ENCODE measurements around the gene SMARCA4.
A peak's percentile ranks its signal among the peaks of the same experiment; 100 is the strongest.
"Not testable (repeated sequence)": the region's sequence is repeated elsewhere in the genome, so short reads cannot be mapped to it uniquely, and the experiment has no call there.

SMARCA4 gene

GRCh38 chr19:10936661-10937084 lies 24.2 kb upstream of the SMARCA4 start:
- Histone ChIP-seq H3K27me3 (ENCODE audit: insufficient read depth, low read length) (no peaks in the 10 kb centered on the region), H3K9me3 (ENCODE audit: insufficient read depth, low read depth, low read length) (no peaks in the 10 kb centered on the region), H3K4me3 (ENCODE audit: low read length) (no peak overlapping the region), H3K9ac (ENCODE audit: low read depth, low read length) (peak overlapping the region; percentile 30; the same call in 1 of the 2 replicates), H3K27ac (ENCODE audit: low read length) (no peak overlapping the region), H3K36me3 (ENCODE audit: insufficient read depth, low read depth, low read length) (no peaks in the 10 kb centered on the region), H3K4me1 (ENCODE audit: insufficient read depth, low read length) (peaks cover 3% of the 10 kb centered on the region; the same call in 1 of the 2 replicates)

GRCh38 chr19:10941649-10942048 lies 19.2 kb upstream of the SMARCA4 start:
- not testable (repeated sequence) for H3K9ac ChIP-seq (ENCODE audit: low read depth, low read length); H3K9me3 ChIP-seq (ENCODE audit: insufficient read depth, low read depth, low read length); H3K27me3 ChIP-seq (ENCODE audit: insufficient read depth, low read length); H3K27ac ChIP-seq (ENCODE audit: low read length); H3K36me3 ChIP-seq (ENCODE audit: insufficient read depth, low read depth, low read length); H3K4me1 ChIP-seq (ENCODE audit: insufficient read depth, low read length); H3K4me3 ChIP-seq (ENCODE audit: low read length)

GRCh38 chr19:10943412-10943811 lies 17.4 kb upstream of the SMARCA4 start:
- not testable (repeated sequence) for H3K36me3 ChIP-seq (ENCODE audit: insufficient read depth, low read depth, low read length); H3K4me3 ChIP-seq (ENCODE audit: low read length); H3K27ac ChIP-seq (ENCODE audit: low read length); H3K27me3 ChIP-seq (ENCODE audit: insufficient read depth, low read length); H3K4me1 ChIP-seq (ENCODE audit: insufficient read depth, low read length); H3K9me3 ChIP-seq (ENCODE audit: insufficient read depth, low read depth, low read length); H3K9ac ChIP-seq (ENCODE audit: low read depth, low read length)

DNA sequence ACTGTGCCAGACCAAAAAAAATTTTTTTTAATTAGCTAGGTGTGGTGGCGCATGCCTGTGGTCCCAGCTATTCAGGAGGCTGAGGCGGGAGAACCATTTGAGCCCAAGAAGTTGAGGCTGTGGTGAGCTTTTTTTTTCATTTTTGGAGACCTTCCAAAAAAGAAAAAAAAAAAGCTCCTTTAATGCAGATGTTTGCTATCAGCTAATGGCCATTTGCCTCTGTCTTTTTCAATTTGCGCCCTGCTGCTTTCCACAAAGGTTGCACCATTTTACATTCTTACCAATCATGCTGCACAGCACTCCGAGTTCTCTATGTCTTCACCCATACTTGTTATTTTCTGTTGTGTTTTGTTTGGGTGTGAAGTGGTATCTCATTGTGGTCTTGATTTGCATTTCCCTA lies 15.6 kb upstream of the SMARCA4 start:
- no peaks in the 10 kb centered on the region for H3K36me3 ChIP-seq (ENCODE audit: insufficient read depth, low read depth, low read length)

DNA sequence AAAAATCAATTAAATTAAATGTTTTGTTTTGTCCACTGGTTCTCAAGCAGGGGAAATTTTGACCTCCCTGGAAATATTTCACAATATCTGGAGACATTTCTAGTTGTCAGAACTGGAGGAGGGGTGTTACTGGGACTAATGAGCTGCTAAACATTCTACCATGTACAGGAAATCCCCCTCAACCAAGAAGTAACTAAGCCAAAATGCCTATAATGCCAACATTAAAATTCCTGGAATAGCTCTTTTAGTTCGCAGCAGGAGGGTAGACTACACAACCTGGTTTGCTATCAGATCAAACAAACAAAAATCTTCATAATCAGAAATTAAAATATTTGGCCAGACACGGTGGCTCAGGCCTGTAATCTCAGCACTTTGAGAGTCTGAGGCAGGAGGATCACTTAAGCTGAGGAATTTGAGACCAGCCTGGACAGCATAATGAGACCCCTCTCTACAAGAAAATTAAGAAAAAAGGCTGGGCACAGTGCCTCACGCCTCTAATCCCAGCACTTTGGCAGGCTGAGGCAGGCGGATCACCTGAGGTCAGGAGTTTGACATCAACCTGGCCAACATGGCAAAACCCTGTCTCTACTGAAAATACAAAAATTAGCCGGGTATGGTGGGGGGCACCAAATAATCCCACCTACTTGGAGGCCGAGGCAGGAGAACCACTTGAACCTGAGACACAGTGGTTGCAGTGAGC lies 13.7 kb upstream of the SMARCA4 start:
- H3K9ac ChIP-seq (ENCODE audit: low read depth, low read length), result no peak overlapping the region
- H3K27me3 ChIP-seq (ENCODE audit: insufficient read depth, low read length), result no peaks in the 10 kb centered on the region
- no peak overlapping the region for H3K4me3 ChIP-seq (ENCODE audit: low read length)
- no peaks in the 10 kb centered on the region for H3K9me3 ChIP-seq (ENCODE audit: insufficient read depth, low read depth, low read length)
- no peaks in the 10 kb centered on the region for H3K4me1 ChIP-seq (ENCODE audit: insufficient read depth, low read length)
- no peaks in the 10 kb centered on the region for H3K36me3 ChIP-seq (ENCODE audit: insufficient read depth, low read depth, low read length)
- no peak overlapping the region for H3K27ac ChIP-seq (ENCODE audit: low read length)

More for the DNA sequence above, 15.6 kb upstream of the SMARCA4 start:
- H3K4me3 ChIP-seq (ENCODE audit: low read length), result no peak overlapping the region
- H3K4me1 ChIP-seq (ENCODE audit: insufficient read depth, low read length), result no peaks in the 10 kb centered on the region
- H3K27me3 ChIP-seq (ENCODE audit: insufficient read depth, low read length), result no peaks in the 10 kb centered on the region
- H3K9ac ChIP-seq (ENCODE audit: low read depth, low read length), result no peak overlapping the region
- no peak overlapping the region for H3K27ac ChIP-seq (ENCODE audit: low read length)
- H3K9me3 ChIP-seq (ENCODE audit: insufficient read depth, low read depth, low read length), result no peaks in the 10 kb centered on the region

GRCh38 chr19:10952809-10953208 lies 8.0 kb upstream of the SMARCA4 start:
- H3K9ac ChIP-seq (ENCODE audit: low read depth, low read length), result no peak overlapping the region
- no peaks in the 10 kb centered on the region for H3K4me1 ChIP-seq (ENCODE audit: insufficient read depth, low read length)
- H3K4me3 ChIP-seq (ENCODE audit: low read length), result no peak overlapping the region
- no peaks in the 10 kb centered on the region for H3K36me3 ChIP-seq (ENCODE audit: insufficient read depth, low read depth, low read length)
- no peak overlapping the region for H3K27ac ChIP-seq (ENCODE audit: low read length)
- no peaks in the 10 kb centered on the region for H3K9me3 ChIP-seq (ENCODE audit: insufficient read depth, low read depth, low read length)
- no peaks in the 10 kb centered on the region for H3K27me3 ChIP-seq (ENCODE audit: insufficient read depth, low read length)

DNA sequence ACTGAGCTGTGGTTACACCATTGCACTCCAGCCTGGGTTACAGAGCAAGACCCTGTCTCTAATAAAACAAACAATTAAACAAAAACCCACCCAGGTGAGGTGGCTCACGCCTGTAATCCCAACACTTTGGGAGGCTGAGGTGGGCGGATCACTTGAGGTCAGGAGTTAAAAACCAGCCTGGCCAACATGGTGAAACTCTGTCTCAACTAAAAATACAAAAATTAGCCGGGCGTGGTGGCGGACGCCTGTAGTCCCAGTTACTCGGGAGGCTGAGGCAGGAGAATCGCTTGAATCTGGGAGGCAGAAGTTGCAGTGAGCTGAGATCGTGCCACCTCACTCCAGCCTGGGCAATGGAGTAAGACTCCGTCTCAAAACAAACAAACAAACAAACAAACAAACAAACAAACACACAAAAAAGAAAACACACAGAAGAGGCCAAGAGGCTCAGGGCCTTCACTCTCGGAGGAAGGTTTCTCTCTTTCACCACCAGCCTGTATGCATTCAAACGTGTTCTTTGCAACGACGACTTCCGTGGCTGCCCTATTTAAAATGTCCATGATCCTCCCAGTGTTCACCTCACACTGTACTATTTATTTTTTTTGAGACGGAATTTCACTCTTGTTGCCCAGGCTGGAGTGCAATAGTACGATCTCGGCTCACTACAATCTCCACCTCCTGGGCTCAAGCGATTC lies 1.4 kb upstream of the SMARCA4 start:
- not testable (repeated sequence) for H3K27me3 ChIP-seq (ENCODE audit: insufficient read depth, low read length); H3K4me1 ChIP-seq (ENCODE audit: insufficient read depth, low read length); H3K36me3 ChIP-seq (ENCODE audit: insufficient read depth, low read depth, low read length); H3K27ac ChIP-seq (ENCODE audit: low read length); H3K9me3 ChIP-seq (ENCODE audit: insufficient read depth, low read depth, low read length)
- peak overlapping the region; percentile 84; the same call in 1 of the 2 replicates for H3K9ac ChIP-seq (ENCODE audit: low read depth, low read length)
- peak overlapping the region; percentile 63; the same call in 1 of the 2 replicates for H3K4me3 ChIP-seq (ENCODE audit: low read length)

- Histone ChIP-seq H3K27ac (ENCODE audit: low read length) (peak overlapping the region; percentile 86), H3K36me3 (ENCODE audit: insufficient read depth, low read depth, low read length) (no peaks in the 10 kb centered on the region), H3K9me3 (ENCODE audit: insufficient read depth, low read depth, low read length) (no peaks in the 10 kb centered on the region), H3K9ac (ENCODE audit: low read depth, low read length) (peak overlapping the region; percentile 98), H3K4me3 (ENCODE audit: low read length) (peak overlapping the region; percentile 85), H3K4me1 (ENCODE audit: insufficient read depth, low read length) (peaks cover 11% of the 10 kb centered on the region; the same call in 1 of the 2 replicates), H3K27me3 (ENCODE audit: insufficient read depth, low read length) (no peaks in the 10 kb centered on the region)
Measured at GRCh38 chr19:10961073-10961860, 437 bp downstream of the SMARCA4 start.

DNA sequence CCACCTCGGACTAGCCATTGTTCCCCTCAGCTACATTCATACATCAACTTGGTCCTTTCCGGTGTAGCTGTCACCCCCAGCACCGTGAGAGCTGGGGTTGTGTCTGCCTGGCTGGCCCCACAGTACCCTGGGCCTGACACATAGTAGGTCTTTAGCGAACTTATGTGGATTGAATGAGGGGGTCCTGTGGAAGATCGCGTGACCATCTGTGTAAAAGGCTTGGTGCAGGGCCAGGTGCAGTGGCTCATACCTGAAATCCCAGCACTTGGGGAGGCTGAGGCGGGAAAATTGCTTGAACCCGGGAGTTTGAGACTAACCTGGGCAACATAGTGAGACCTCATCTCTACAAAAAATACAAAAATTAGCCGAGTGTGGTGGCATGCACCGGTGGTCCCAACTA lies 2.0 kb downstream of the SMARCA4 start:
- Histone ChIP-seq H3K27me3 (ENCODE audit: insufficient read depth, low read length) (no peaks in the 10 kb centered on the region), H3K4me1 (ENCODE audit: insufficient read depth, low read length) (peaks cover 11% of the 10 kb centered on the region; the same call in 1 of the 2 replicates), H3K9ac (ENCODE audit: low read depth, low read length) (no peak overlapping the region; the same call in 1 of the 2 replicates), H3K4me3 (ENCODE audit: low read length) (peak overlapping the region; percentile 29), H3K9me3 (ENCODE audit: insufficient read depth, low read depth, low read length) (no peaks in the 10 kb centered on the region), H3K36me3 (ENCODE audit: insufficient read depth, low read depth, low read length) (no peaks in the 10 kb centered on the region), H3K27ac (ENCODE audit: low read length) (no peak overlapping the region)

DNA sequence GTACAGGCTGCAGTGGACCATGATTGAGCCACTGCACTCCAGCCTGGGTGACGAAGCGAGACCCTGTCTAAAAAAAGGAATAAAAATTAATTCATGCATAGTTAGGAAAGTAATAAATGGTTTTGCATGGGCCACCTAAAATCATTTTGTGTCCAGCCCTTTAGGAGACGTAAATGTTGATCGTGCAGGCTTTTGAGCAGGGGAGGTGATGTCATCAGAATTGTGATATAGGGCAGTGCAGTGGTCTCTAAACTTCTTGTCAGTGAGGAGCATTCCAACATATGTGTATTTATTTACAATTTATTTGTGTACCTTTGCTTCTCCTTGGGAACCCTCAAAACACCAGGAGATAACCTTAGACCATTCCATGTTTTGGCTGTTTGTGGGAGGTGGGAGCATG lies 3.0 kb downstream of the SMARCA4 start:
- H3K9ac ChIP-seq (ENCODE audit: low read depth, low read length), result no peak overlapping the region
- H3K36me3 ChIP-seq (ENCODE audit: insufficient read depth, low read depth, low read length), result 0 out of 2 replicates have a peak, but pooled peaks cover 3% of the 10 kb centered on the region
- H3K27me3 ChIP-seq (ENCODE audit: insufficient read depth, low read length), result no peaks in the 10 kb centered on the region
- no peak overlapping the region for H3K27ac ChIP-seq (ENCODE audit: low read length)
- H3K9me3 ChIP-seq (ENCODE audit: insufficient read depth, low read depth, low read length), result no peaks in the 10 kb centered on the region
- peaks cover 15% of the 10 kb centered on the region for H3K4me1 ChIP-seq (ENCODE audit: insufficient read depth, low read length)
- H3K4me3 ChIP-seq (ENCODE audit: low read length), result no peak overlapping the region

- no peak overlapping the region for H3K9ac ChIP-seq (ENCODE audit: low read depth, low read length)
- H3K9me3 ChIP-seq (ENCODE audit: insufficient read depth, low read depth, low read length), result no peaks in the 10 kb centered on the region
- H3K27ac ChIP-seq (ENCODE audit: low read length), result no peak overlapping the region
- no peak overlapping the region for H3K4me3 ChIP-seq (ENCODE audit: low read length)
- H3K27me3 ChIP-seq (ENCODE audit: insufficient read depth, low read length), result no peaks in the 10 kb centered on the region
- H3K4me1 ChIP-seq (ENCODE audit: insufficient read depth, low read length), result peaks cover 16% of the 10 kb centered on the region
- H3K36me3 ChIP-seq (ENCODE audit: insufficient read depth, low read depth, low read length), result 0 out of 2 replicates have a peak, but pooled peaks cover 3% of the 10 kb centered on the region
Measured at GRCh38 chr19:10964903-10965302, 4.1 kb downstream of the SMARCA4 start.

Measured in iPS-20b (cell line).